LNCAP (cell line): ENCODE results near the gene GEN1.

ENCODE experiments used
- TF ChIP-seq, protein P1 (sequence below): fragments of 450-650 bp; IDR thresholded peaks from 2 replicates; pipeline ENCODE4 v1.5.1; 2017; ENCODE audit warnings: mild to moderate bottlenecking

The GEN1 gene

DNA sequence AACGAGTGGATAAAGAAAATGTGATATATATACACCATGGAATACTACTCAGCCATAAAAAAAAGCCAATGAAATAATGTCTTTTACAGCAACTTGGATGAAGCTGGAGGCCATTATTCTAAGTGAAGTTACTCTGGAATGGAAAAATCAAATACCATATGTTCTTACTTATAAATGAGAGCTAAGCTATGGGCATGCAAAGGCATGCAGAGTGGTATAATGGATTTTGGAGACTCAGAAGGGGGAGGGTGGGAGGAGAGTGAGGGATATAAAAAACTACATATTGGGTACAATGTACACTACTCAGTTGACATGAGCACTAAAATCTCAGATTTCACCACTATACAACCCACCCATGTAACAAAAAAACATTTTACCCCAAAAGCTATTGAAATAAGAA is 60.7 kb downstream of the GEN1 start:
- TF ChIP-seq, protein P1, sequence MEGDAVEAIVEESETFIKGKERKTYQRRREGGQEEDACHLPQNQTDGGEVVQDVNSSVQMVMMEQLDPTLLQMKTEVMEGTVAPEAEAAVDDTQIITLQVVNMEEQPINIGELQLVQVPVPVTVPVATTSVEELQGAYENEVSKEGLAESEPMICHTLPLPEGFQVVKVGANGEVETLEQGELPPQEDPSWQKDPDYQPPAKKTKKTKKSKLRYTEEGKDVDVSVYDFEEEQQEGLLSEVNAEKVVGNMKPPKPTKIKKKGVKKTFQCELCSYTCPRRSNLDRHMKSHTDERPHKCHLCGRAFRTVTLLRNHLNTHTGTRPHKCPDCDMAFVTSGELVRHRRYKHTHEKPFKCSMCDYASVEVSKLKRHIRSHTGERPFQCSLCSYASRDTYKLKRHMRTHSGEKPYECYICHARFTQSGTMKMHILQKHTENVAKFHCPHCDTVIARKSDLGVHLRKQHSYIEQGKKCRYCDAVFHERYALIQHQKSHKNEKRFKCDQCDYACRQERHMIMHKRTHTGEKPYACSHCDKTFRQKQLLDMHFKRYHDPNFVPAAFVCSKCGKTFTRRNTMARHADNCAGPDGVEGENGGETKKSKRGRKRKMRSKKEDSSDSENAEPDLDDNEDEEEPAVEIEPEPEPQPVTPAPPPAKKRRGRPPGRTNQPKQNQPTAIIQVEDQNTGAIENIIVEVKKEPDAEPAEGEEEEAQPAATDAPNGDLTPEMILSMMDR, result no peak

DNA sequence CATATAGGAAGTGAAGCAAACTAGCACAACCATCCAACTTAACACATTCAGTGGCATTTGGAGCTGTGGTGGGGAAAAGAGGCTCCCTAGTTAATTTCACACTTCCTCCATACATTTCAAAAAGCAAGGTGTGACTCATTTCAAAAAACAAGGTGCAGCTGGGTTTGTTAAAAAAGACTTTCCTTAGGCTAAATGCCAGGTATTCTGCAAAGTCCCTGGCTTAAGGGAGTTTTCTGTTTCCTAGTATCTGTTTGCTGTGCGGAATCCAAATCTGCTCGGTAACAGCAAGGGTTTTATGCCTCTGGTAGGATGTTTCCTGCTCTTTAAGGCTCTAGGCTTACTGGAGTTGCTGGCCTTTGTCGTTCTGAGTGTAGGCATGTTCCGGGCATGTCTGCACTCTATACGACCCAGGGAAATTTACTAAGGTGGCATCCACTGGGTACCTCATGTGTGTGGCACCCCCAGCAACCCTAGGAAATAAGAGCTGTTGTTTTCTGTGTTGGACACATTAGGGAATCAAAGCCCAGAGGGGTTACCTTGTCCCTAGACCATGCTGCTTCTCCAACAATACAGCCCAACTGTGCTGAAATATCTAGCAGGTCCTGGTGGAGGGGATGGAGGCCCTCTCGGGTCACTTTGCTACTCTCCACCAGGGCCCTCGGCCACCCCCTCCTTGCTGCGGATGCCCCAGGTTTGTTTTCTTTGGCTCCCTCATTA is 61.7 kb downstream of the GEN1 start:
- TF ChIP-seq, protein P1, result no peak

DNA sequence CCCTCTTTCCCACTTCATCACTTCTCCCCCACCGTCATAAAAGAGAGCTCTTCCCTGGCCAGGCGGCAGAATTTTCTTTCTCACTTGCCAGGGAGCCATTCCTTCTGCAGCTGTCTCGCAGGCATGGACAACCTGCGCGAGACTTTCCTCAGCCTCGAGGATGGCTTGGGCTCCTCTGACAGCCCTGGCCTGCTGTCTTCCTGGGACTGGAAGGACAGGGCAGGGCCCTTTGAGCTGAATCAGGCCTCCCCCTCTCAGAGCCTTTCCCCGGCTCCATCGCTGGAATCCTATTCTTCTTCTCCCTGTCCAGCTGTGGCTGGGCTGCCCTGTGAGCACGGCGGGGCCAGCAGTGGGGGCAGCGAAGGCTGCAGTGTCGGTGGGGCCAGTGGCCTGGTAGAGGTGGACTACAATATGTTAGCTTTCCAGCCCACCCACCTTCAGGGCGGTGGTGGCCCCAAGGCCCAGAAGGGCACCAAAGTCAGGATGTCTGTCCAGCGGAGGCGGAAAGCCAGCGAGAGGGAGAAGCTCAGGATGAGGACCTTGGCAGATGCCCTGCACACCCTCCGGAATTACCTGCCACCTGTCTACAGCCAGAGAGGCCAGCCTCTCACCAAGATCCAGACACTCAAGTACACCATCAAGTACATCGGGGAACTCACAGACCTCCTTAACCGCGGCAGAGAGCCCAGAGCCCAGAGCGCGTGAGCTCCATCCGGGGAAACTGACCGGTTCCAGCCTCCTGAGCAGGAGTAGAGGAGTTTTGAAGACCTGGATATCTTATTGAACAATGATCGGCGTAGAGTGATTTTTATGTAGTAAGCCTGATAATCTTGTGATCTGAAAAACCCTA is 62.7 kb downstream of the GEN1 start, which contains the start of gene MSGN1:
Gene MSGN1 (plus strand): TSS at position 65 of the 850 bp plus-strand sequence. CDS start 59 bp downstream, at position 124.
- TF ChIP-seq, protein P1, result no peak

DNA sequence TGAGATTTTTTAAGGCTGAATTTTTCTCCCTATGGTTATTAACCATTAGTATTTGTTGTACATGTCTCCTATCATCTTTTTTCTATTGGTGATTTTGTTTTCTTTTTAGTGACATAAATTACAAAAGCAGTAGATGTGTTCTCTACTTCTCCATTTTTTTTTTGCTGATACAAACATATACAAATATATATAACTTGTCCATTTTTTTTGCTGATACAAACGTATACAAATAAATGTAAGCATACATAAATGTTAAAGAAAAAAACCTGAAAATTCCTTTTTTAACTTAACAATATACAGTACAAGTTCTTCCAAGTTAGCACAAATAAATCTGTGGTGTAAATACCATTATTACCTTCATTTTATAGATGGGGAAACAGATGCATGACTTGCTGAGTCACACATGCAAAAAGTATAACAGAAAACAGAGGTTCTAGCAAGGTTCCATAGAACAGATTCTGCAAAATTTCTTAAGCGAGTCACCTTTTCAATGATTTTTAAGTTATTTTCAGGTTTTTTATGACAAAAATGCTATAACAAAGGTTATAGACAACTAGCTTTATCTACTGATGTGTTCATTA is 64.4 kb downstream of the GEN1 start:
- TF ChIP-seq, protein P1, result no peak

DNA sequence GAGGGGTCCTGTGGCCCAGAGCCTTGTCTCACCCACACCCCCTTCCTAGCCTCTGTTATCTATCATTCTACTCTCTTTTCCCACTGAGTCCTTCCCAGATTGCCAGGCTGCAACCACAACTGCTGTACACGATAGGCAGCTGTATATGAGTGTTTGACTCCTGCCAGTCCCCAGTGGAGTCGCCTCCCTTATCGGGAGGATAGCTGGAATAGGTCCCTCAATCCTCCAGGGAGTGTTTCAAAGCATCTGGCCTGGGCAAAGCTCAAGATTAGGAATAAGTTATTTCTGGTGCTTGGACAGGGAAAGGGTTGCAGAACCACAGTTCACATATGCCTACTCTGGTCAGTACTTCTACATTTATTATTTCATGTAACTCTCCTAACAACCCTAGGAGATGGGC is 67.1 kb downstream of the GEN1 start:
- TF ChIP-seq, protein P1, result no peak

DNA sequence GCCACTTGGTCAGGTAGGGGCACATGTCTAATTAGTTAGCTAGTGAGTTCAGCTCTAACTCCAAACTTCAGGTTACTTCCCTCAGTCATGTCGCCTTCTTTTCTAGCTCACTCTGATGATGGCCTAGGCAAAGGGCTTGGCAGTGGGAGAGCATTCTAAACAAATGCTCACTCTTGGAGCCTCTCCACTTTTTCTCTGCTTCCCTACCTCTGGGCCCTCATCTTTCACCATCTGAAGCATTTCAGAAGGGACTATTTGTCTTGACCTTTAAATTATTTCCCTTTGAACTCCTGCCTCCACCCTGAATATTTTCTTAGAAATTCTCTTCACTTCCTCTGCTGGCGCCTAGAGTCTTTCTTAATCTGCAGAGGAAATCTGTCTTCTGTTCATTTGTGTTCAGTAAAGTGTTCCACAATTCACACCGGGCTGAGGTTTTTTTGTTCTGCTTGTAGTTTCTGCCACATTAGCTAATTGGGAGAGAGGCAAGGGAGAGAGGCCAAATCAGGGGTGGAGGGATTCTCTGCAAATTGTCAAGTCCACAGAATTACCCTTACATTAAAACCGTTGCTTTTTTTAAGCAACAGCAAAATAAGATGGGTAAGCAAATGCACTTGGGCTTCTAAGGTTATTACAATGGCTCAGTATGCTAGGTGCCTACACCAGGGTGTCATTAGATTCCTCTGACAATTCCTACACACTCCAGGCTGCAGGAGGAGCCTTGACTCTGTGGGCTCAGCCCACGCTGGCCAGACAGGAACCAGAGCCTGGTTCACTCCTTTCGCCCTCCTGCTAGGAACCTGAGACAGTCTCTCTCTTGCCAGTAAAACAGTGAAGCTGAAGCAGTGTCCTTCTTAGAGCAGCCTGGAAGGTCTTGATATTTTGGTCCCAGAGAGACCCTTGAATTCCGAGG is 67.9 kb downstream of the GEN1 start:
- TF ChIP-seq, protein P1, result no peak
